T-helper 2 cell treated with Interferon-gamma antibody and Interleukin-4, amounts not matched to agents 100 ng/mL and 5 ng/mL, for 36 hours (primary cell): Measurements from ENCODE around the gene RFX3. TPM values are rescaled to one million over a fixed set of nuclear protein-coding genes. Genes with fewer than 3 reads are reported as not detected.

Experiments
- intact Hi-C: fragments of 100-400 bp; cut with micrococcal nuclease; formaldehyde crosslinking; loops from one replicate; pipeline ENCODE4 v1.15.1; 2023
- total RNA-seq: library from RNA; stranded (reverse); gene quantifications from 2 replicates; pipeline ENCODE4 v1.2.3, GENCODE V29; 2022

The RFX3 gene
- total RNA-seq, 1 donor from 2014 or later: 9.4 TPM

GRCh38 chr9:3441197-3441816 lies 84.5 kb downstream of the RFX3 start:
- intact Hi-C loops: loop anchor here (1.0 to 2.0 kb wide), 3 partner anchors 201 to 584 kb away; no protein-coding TSS in a partner anchor

- intact Hi-C loops: no loop called here
Observed at GRCh38 chr9:3436629-3437420, 89.0 kb downstream of the RFX3 start.

GRCh38 chr9:3435732-3436131 lies 90.1 kb downstream of the RFX3 start:
- intact Hi-C loops: no loop called here

GRCh38 chr9:3434594-3434993 lies 91.2 kb downstream of the RFX3 start:
- intact Hi-C loops: no loop called here

- intact Hi-C loops: no loop called here
Observed at GRCh38 chr9:3433754-3434153, 92.0 kb downstream of the RFX3 start.

- intact Hi-C loops: no loop called here
Observed at GRCh38 chr9:3433066-3433465, 92.7 kb downstream of the RFX3 start.

- intact Hi-C loops: no loop called here
Observed at GRCh38 chr9:3431890-3432289, 93.9 kb downstream of the RFX3 start.

- intact Hi-C loops: no loop called here
Observed at GRCh38 chr9:3419893-3420292, 105.9 kb downstream of the RFX3 start.

GRCh38 chr9:3415906-3416305 lies 109.9 kb downstream of the RFX3 start:
- intact Hi-C loops: no loop called here

GRCh38 chr9:3413984-3414383 lies 111.8 kb downstream of the RFX3 start:
- intact Hi-C loops: no loop called here

- intact Hi-C loops: no loop called here
Observed at GRCh38 chr9:3410461-3410860, 115.3 kb downstream of the RFX3 start.

GRCh38 chr9:3409453-3409852 lies 116.3 kb downstream of the RFX3 start:
- intact Hi-C loops: no loop called here

GRCh38 chr9:3403315-3403714 lies 122.5 kb downstream of the RFX3 start:
- intact Hi-C loops: no loop called here

- intact Hi-C loops: no loop called here
Observed at GRCh38 chr9:3401221-3401954, 124.4 kb downstream of the RFX3 start.

- intact Hi-C loops: no loop called here
Observed at GRCh38 chr9:3398232-3398648, 127.6 kb downstream of the RFX3 start.

GRCh38 chr9:3397766-3398165 lies 128.0 kb downstream of the RFX3 start:
- intact Hi-C loops: no loop called here

GRCh38 chr9:3391414-3391813 lies 134.4 kb downstream of the RFX3 start:
- intact Hi-C loops: no loop called here

- intact Hi-C loops: no loop called here
Observed at GRCh38 chr9:3386753-3387152, 139.0 kb downstream of the RFX3 start.

GRCh38 chr9:3385871-3386270 lies 139.9 kb downstream of the RFX3 start:
- intact Hi-C loops: no loop called here

GRCh38 chr9:3371842-3372241 lies 154.0 kb downstream of the RFX3 start:
- intact Hi-C loops: no loop called here

- intact Hi-C loops: no loop called here
Observed at GRCh38 chr9:3370715-3371114, 155.1 kb downstream of the RFX3 start.

- intact Hi-C loops: no loop called here
Observed at GRCh38 chr9:3367185-3367584, 158.6 kb downstream of the RFX3 start.
